Measurements from ENCODE around the gene CCDC121. TPM values are rescaled to one million over a fixed set of nuclear protein-coding genes. Genes with fewer than 3 reads are reported as not detected.

CCDC121 gene
- total RNA-seq, 3 donors from 2014 or later, result 1.9 to 4.0 (median 2.9) TPM

- DNase-seq (no peak), ATAC-seq (peak; percentile 47)
- Histone ChIP-seq H3K4me1 (ENCODE audit: low read depth) (peaks cover 21% of the 10 kb centered on the region), H3K36me3 (ENCODE audit: low read depth) (no peaks in the 10 kb centered on the region), H3K4me3 (peak overlapping the region; percentile 85), H3K9me3 (no peaks in the 10 kb centered on the region)
- intact Hi-C loops (cut with DNase I, micrococcal nuclease), result no loop called here
- no peak for TF ChIP-seq CTCF (IDR thresholded peaks at IDR 0.05)
These were observed 35.4 kb upstream of the CCDC121 start for GRCh38 chr2:27664154-27664574.

GRCh38 chr2:27663285-27664153 is 34.7 kb upstream of the CCDC121 start, which contains the start of the genes SLC4A1AP and SUPT7L:
Gene SLC4A1AP, plus strand, starts transcription at chr2:27663889. Its CDS starts 26 bp downstream, at chr2:27663915.
Gene SUPT7L, minus strand, starts transcription at chr2:27663614. Its CDS starts 1,422 bp downstream, at chr2:27662192.
- H3K9me3 ChIP-seq, result no peaks in the 10 kb centered on the region
- H3K4me3 ChIP-seq, result peak within 1 kb of the TSS; percentile 85
- H3K36me3 ChIP-seq (ENCODE audit: low read depth), result no peaks in the 10 kb centered on the region
- DNase-seq, result peak; percentile 78 to 83 (median 78)
- intact Hi-C loops (cut with DNase I, micrococcal nuclease), result no loop called here
- ATAC-seq, result peak; percentile 91
- no peak for TF ChIP-seq CTCF (IDR thresholded peaks at IDR 0.05)
- peaks cover 21% of the 10 kb centered on the region for H3K4me1 ChIP-seq (ENCODE audit: low read depth)

- DNase-seq, result no peak
- no peak overlapping the region for H3K4me3 ChIP-seq
- H3K36me3 ChIP-seq (ENCODE audit: low read depth), result no peaks in the 10 kb centered on the region
- H3K9me3 ChIP-seq, result no peaks in the 10 kb centered on the region
- no peak for TF ChIP-seq CTCF (IDR thresholded peaks at IDR 0.05)
- intact Hi-C loops (cut with DNase I, micrococcal nuclease), result no loop called here
- H3K4me1 ChIP-seq (ENCODE audit: low read depth), result peaks cover 21% of the 10 kb centered on the region
- ATAC-seq, result no peak
These were observed 32.6 kb upstream of the CCDC121 start for GRCh38 chr2:27661371-27661770.

- no peak for ATAC-seq
- no peak for TF ChIP-seq CTCF (IDR thresholded peaks at IDR 0.05)
- intact Hi-C loops (cut with DNase I, micrococcal nuclease), result no loop called here
- H3K9me3 ChIP-seq, result no peaks in the 10 kb centered on the region
- no peaks in the 10 kb centered on the region for H3K36me3 ChIP-seq (ENCODE audit: low read depth)
- H3K4me1 ChIP-seq (ENCODE audit: low read depth), result no peaks in the 10 kb centered on the region
- no peak overlapping the region for H3K4me3 ChIP-seq
- no peak for DNase-seq
These were observed 26.5 kb upstream of the CCDC121 start for GRCh38 chr2:27655155-27655951.

GRCh38 chr2:27653397-27653796 is 24.6 kb upstream of the CCDC121 start:
- H3K36me3 ChIP-seq (ENCODE audit: low read depth), result no peaks in the 10 kb centered on the region
- DNase-seq (no peak), ATAC-seq (no peak)
- no peak overlapping the region for H3K4me3 ChIP-seq
- no peaks in the 10 kb centered on the region for H3K4me1 ChIP-seq (ENCODE audit: low read depth)
- TF ChIP-seq CTCF (IDR thresholded peaks at IDR 0.05), result no peak
- H3K9me3 ChIP-seq, result no peaks in the 10 kb centered on the region
- intact Hi-C loops (cut with DNase I, micrococcal nuclease), result no loop called here

Measured in mucosa of descending colon (tissue), 3 donors.